Ovary (tissue), 3 donors: ENCODE results near the gene CYP46A1.

Source experiments
- EP300 ChIP-seq: sonication (generic); formaldehyde crosslinking; IDR thresholded peaks from one replicate; pipeline ENCODE4 v1.6.1; 2017; ENCODE audit warnings: antibody characterized with exemption
- POLR2A ChIP-seq: fragments of 450-650 bp; IDR thresholded peaks from one replicate; pipeline ENCODE4 v1.6.1; 2017; ENCODE audit warnings: antibody characterized with exemption, mild to moderate bottlenecking, moderate library complexity
- TF ChIP-seq, protein P1 (sequence below), 3 donors: fragments of 450-650 bp in 2 of 3; fragments of 200-600 bp in 1 of 3; IDR thresholded peaks; one replicate each; pipeline versions ENCODE4 v1.5.1 to v1.8.0; 2016 to 2022; ENCODE audit warnings: antibody characterized with exemption in 3 of 3, mild to moderate bottlenecking in 1 of 3
- donor health status: DM: no; HTN: no; CAD: no.

DNA sequence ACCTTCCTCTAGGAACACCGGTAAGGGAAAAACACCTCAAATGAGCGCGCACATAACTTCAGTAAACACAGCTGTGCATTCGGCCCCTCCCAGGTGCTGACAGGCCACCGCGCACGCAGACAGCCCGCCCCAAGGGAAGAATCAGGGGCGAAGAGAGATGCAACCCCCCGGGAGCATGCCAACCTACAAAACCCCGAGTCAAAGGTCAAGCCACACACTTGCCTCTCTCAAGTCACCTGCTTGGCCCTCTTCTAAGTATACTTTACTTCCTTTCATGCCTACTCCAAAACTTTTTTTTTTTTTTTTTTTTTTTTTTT is 2.3 kb upstream of the CYP46A1 start:
- TF ChIP-seq, protein P1, sequence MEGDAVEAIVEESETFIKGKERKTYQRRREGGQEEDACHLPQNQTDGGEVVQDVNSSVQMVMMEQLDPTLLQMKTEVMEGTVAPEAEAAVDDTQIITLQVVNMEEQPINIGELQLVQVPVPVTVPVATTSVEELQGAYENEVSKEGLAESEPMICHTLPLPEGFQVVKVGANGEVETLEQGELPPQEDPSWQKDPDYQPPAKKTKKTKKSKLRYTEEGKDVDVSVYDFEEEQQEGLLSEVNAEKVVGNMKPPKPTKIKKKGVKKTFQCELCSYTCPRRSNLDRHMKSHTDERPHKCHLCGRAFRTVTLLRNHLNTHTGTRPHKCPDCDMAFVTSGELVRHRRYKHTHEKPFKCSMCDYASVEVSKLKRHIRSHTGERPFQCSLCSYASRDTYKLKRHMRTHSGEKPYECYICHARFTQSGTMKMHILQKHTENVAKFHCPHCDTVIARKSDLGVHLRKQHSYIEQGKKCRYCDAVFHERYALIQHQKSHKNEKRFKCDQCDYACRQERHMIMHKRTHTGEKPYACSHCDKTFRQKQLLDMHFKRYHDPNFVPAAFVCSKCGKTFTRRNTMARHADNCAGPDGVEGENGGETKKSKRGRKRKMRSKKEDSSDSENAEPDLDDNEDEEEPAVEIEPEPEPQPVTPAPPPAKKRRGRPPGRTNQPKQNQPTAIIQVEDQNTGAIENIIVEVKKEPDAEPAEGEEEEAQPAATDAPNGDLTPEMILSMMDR (IDR thresholded peaks at IDR 0.05), result no peak
- TF ChIP-seq EP300 (no peak), POLR2A (no peak)
